GM10266 (cell line): ENCODE results near the gene FAM83G.

Experiments
- DNase-seq: peaks from one replicate; pipeline ENCODE4 v3.0.0; 2012; ENCODE audit errors: extremely low spot score
- TF ChIP-seq, protein P1 (sequence below): IDR thresholded peaks from 2 replicates; pipeline ENCODE4 v1.5.1; 2012; ENCODE audit warnings: mild to moderate bottlenecking, low read depth; ENCODE audit not compliant: control insufficient read depth, insufficient read depth; ENCODE audit errors: missing control alignments

Gene FAM83G

DNA sequence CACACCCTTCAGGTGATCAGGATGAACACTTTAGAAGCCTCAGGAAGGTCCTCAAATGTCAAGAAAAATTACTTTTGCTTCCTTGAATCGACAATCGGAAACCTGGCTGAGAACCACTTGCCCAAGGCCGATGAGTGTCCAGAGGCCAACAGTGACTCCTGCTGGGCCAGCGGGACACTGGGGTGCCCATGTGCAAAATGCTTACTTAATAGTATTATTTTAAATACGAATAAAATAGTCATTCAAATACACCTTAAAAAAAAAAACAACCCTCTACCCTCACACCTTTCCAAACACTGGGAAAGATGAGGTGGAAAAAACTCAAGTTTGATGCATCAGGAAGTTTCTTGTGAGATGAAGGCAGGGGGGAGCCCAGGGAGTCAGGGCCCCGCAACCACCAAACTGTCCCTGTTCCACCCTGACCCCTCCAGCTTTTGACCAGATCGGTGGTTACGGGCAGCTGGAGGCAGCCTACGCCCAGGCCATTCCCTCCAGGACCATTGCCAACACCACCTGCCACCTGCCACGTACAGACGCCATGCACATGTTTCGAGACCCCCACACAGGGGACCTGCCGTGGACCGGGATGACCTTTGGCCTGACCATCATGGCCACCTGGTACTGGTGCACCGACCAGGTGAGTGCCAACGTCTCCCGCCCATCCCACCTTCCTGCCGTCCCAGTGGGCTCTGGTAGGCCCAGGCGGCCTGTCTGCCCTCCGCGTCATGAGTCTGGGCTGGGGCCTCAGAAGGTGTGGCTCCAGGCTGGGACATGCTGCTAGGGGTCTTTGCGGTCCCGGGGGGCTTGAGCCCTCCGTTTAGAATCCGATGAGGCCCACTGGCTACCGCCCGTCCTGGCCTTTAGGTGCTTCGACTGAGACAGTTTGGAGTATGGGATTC is 33.7 kb downstream of the FAM83G start:
- TF ChIP-seq, protein P1, sequence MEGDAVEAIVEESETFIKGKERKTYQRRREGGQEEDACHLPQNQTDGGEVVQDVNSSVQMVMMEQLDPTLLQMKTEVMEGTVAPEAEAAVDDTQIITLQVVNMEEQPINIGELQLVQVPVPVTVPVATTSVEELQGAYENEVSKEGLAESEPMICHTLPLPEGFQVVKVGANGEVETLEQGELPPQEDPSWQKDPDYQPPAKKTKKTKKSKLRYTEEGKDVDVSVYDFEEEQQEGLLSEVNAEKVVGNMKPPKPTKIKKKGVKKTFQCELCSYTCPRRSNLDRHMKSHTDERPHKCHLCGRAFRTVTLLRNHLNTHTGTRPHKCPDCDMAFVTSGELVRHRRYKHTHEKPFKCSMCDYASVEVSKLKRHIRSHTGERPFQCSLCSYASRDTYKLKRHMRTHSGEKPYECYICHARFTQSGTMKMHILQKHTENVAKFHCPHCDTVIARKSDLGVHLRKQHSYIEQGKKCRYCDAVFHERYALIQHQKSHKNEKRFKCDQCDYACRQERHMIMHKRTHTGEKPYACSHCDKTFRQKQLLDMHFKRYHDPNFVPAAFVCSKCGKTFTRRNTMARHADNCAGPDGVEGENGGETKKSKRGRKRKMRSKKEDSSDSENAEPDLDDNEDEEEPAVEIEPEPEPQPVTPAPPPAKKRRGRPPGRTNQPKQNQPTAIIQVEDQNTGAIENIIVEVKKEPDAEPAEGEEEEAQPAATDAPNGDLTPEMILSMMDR, result no peak
- DNase-seq, result no peak

DNA sequence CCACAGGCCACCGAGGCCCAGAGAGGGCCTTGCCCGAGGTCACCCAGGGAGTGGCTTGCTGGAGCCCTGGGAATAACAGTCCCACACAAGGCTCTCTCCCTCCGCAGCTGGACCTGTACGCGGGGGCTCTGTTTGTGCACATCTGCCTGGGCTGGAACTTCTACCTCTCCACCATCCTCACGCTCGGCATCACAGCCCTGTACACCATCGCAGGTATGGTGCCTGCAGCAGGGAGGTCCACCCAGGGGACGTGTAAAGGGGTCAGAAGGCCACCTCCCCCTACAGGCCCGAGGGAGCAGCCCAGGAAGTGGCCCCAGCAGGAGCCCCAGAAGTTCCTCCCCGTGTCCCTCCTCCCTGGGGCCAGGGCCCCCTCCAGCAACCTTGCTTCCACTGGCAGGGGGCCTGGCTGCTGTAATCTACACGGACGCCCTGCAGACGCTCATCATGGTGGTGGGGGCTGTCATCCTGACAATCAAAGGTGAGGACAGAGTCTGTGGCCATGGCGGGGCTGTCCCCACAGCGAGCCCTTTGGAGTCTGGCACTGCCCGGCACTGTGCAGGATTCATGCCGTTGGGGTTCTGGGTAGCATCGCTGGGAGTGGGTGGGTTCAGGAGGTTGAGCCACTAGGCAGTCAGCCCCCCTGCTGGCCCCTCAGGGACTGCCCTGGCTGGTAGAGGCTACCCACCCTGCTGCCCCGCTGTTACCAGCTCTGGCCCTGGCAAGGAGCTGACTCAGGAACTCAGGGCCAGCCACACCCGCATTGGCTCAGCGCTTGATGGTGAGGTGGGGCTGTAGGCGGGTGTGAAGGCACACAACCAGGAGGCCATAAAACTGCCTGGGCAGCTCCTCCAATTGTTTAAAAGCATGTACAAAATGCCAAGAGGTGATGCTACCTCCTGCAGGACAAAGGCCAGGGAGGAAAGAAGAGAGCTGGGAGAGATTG is 35.3 kb downstream of the FAM83G start:
- no peak for DNase-seq
- TF ChIP-seq, protein P1, result no peak

DNA sequence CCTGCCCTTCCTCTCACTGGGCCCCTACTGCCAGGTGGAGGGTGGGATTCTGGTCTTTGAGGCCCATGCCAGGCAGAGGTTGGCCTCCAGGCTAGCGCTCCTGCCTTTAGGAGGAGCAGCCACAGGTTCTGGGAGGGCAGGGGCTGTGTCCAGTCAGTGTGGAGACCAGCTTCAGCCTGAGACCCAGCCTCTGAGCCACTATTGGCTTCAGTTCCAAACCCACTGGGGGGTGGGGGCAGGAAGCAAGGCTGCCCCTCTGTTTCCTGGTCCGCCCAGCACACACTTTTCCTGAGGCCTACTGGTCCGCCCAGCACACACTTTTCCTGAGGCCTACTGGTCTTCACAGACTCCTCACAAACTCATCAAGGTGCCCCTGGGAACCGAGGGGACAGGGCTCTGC is 36.2 kb downstream of the FAM83G start:
- no peak for DNase-seq
- TF ChIP-seq, protein P1, result no peak

DNA sequence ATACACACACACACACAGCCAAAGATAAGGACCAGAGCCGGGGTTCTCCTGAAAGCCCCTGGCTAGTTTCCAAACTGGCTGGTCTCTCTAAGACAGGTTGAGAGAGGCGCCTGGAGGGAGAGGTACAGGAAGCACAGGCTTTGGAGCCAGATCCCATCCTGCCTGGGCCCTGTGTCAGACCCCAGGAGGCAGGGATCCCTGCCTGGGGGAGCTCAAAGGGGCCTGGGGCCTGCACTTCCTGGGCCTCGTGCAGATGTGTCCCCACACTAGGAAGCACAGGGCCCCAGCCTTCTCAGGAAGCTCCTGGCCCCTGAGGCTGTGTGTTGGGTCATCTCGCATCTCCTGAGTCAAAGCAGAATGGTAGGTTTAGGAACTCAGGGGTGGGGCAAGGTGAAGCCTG is 36.6 kb downstream of the FAM83G start:
- DNase-seq, result no peak
- TF ChIP-seq, protein P1, result no peak

DNA sequence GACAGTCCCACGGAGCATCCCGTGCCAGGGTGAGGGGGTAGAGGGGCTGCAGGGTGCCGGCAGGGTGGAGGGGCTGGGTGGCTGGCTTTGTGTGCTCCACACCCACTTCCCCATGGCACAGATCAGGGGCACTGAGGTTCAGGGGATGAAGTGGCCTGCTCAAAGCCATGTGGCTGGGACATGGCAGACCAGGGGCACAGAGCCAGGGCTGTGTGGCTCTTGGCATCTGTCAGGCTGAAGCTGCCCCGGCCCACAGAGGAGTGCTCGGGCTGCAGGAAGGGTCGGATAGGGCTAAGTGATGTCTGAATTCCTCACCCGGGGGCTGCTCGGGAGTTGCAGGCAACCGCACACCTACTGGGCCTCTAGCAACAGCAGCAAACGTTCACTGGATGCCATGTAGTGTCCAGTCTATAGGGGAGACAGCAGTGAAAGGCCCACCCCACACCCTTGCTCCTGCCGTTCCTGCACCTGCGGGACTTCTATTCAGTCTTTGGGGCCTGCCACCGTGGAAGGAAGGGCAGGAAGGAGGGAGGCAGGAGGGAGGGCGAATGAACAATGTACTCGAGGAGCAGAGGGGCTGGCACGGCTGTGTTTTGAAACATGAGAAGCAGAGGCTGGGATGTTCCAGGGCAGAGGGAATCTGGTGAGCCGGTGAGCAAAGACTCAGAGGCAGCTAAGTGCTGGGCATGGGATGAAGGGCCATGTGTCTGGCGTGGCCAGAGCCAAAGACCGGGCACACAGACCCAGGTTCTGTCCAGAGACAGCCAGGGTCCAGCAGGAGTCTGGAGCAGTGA is 37.5 kb downstream of the FAM83G start:
- no peak for DNase-seq
- TF ChIP-seq, protein P1, result no peak

DNA sequence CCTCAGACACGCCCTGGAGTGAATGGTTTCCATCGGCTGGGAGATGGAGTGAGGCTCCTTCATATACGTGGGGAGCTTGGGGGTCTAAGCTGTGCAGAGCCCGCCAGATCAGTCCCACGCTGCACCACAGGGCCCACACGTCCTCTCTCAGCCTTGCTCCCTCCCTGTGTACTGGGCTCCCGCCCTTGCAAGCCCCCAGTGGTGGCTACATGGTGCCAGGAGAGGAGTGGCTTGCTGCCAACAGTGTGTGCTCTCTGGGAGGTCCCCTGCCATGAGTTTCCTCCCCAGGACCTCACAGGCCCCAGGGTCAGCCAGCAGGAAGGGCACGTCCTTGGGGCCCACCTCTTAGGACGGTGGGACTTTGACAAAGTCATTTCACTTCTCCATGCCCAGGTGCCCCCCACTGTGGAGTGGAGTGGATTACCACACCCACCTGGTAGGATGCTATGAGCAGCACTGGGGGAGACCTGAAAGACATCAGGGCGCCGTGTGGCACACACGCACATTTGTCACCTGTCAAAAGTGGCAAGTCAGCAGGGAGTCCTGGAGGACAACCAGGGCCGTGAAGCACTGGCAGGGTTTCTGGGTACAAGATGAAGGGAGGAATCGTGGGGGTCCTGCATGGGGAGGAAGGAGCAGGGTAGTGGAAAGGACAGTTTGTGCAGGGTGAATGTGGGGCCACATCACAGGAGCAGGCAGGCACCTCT is 38.9 kb downstream of the FAM83G start:
- TF ChIP-seq, protein P1, result no peak
- no peak for DNase-seq
